B cell (primary cell): Measurements from ENCODE around the gene OTUB2. TPM values are rescaled to one million over a fixed set of nuclear protein-coding genes. Genes with fewer than 3 reads are reported as not detected.

Experiments
- ATAC-seq: fragments of 200-7000 bp; cut with Tn5 transposase; one replicate; pipeline ENCODE4 v1.10.0; 2021; ENCODE audit warnings: low read depth, mild to moderate bottlenecking, moderate number of reproducible peaks, moderate library complexity
- CTCF ChIA-PET: fragments of 350-600 bp; sonication (Branson Sonifier 250); formaldehyde crosslinking; loops from one replicate; lab custom pipeline; 2021; ENCODE audit warnings: antibody characterized with exemption, inconsistent platforms; lab: Charles Lee
- POLR2A ChIA-PET: fragments of 350-600 bp; sonication (Branson Sonifier 250); formaldehyde crosslinking; loops from one replicate; lab custom pipeline; 2021; ENCODE audit warnings: antibody characterized with exemption; lab: Charles Lee
- DNase-seq: peaks from one replicate; pipeline ENCODE4 v3.0.0; 2013
- H2AFZ ChIP-seq: 2 replicates; pipeline ENCODE4 v1.6.1; 2012; ENCODE audit warnings: mild to moderate bottlenecking, low read depth, low read length; ENCODE audit not compliant: insufficient read depth, poor library complexity, severe bottlenecking
- H3K27ac ChIP-seq, 2 donors: 1 replicate in 1 of 2; 2 replicates in 1 of 2; pipeline ENCODE4 v1.5.1; 2012 to 2013; ENCODE audit warnings: low read length in 2 of 2, mild to moderate bottlenecking in 2 of 2, moderate library complexity in 1 of 2
- H3K27me3 ChIP-seq, 4 experiments: fragments of 200-600 bp in 1 of 4; sonication (generic) in 1 of 4; replicated peaks in 1 of 4; 1 replicate in 2 of 4; 2 replicates in 2 of 4; pipeline versions ENCODE4 v1.6.1 to v1.7.0; 2013 to 2016; ENCODE audit warnings: low read length in 3 of 4, mild to moderate bottlenecking in 2 of 4, mixed read lengths in 1 of 4, moderate library complexity in 1 of 4; ENCODE audit not compliant: insufficient read depth in 4 of 4, control insufficient read depth in 3 of 4; ENCODE audit errors: control extremely low read depth in 1 of 4
- H3K36me3 ChIP-seq, 2 experiments: replicated peaks in 1 of 2; 1 replicate in 1 of 2; 2 replicates in 1 of 2; pipeline versions ENCODE4 v1.6.1 to v1.7.1; 2013; ENCODE audit warnings: low read length in 1 of 2; ENCODE audit not compliant: insufficient read depth in 2 of 2, control insufficient read depth in 1 of 2; ENCODE audit errors: control extremely low read depth in 1 of 2, extremely low read depth in 1 of 2
- H3K4me1 ChIP-seq, 2 donors: fragments of 200-600 bp in 1 of 2; sonication (generic) in 1 of 2; 1 replicate in 1 of 2; 2 replicates in 1 of 2; pipeline versions ENCODE4 v1.5.1 to v1.6.1; 2013 to 2017; ENCODE audit warnings: low read length in 2 of 2; ENCODE audit not compliant: control insufficient read depth in 2 of 2, insufficient read depth in 2 of 2
- H3K4me2 ChIP-seq: replicated peaks from 2 replicates; pipeline ENCODE3; 2012; ENCODE audit warnings: mild to moderate bottlenecking, low read depth, low read length; ENCODE audit not compliant: poor library complexity, severe bottlenecking
- H3K4me3 ChIP-seq, 5 experiments: fragments of 200-600 bp in 1 of 5; sonication (generic) in 1 of 5; 1 replicate in 3 of 5; 2 replicates in 2 of 5; pipeline versions ENCODE4 v1.5.1 to v1.7.0; 2011 to 2016; ENCODE audit warnings: low read length in 4 of 5, mild to moderate bottlenecking in 4 of 5, low read depth in 2 of 5, control low read depth in 1 of 5, moderate library complexity in 1 of 5; ENCODE audit not compliant: insufficient read depth in 1 of 5; ENCODE audit errors: control extremely low read depth in 1 of 5, extremely low read depth in 1 of 5
- H3K79me2 ChIP-seq: fragments of 200-600 bp; sonication (generic); one replicate; pipeline ENCODE4 v1.6.0; 2016; ENCODE audit warnings: low read length; ENCODE audit not compliant: control insufficient read depth, insufficient read depth
- H3K9ac ChIP-seq: fragments of 200-600 bp; sonication (generic); 2 replicates; pipeline ENCODE4 v1.6.1; 2017; ENCODE audit warnings: mild to moderate bottlenecking, low read length, moderate library complexity
- H3K9me3 ChIP-seq, 3 donors: one replicate each; pipeline versions ENCODE4 v1.6.1 to v1.7.1; 2013; ENCODE audit warnings: low read length in 2 of 3; ENCODE audit not compliant: control insufficient read depth in 2 of 3, insufficient read depth in 1 of 3; ENCODE audit errors: control extremely low read depth in 1 of 3
- H4K20me1 ChIP-seq: 2 replicates; pipeline ENCODE4 v1.6.0; 2012; ENCODE audit warnings: mild to moderate bottlenecking, low read length; ENCODE audit not compliant: insufficient read depth, control insufficient read depth, poor library complexity, severe bottlenecking
- H3K27ac Mint-ChIP-seq: one replicate; pipeline ENCODE4 v1.8.0; 2021; ENCODE audit warnings: mixed read lengths
- H3K27me3 Mint-ChIP-seq: one replicate; pipeline ENCODE4 v1.8.0; 2021; ENCODE audit warnings: mixed read lengths
- H3K4me1 Mint-ChIP-seq: one replicate; pipeline ENCODE4 v1.8.0; 2021; ENCODE audit warnings: mixed read lengths
- H3K4me3 Mint-ChIP-seq: one replicate; pipeline ENCODE4 v1.8.0; 2021; ENCODE audit warnings: mixed read lengths
- H3K9me3 Mint-ChIP-seq: one replicate; pipeline ENCODE4 v1.8.0; 2022; ENCODE audit warnings: mixed read lengths; ENCODE audit not compliant: insufficient read depth
- CTCF ChIP-seq: fragments of 200-600 bp; IDR thresholded peaks from one replicate; pipeline ENCODE4 v1.8.0; 2022; ENCODE audit warnings: antibody characterized with exemption, mild to moderate bottlenecking
- EZH2 ChIP-seq: IDR thresholded peaks from 2 replicates; pipeline ENCODE4 v1.6.1; 2012; ENCODE audit warnings: borderline replicate concordance, low read depth, mild to moderate bottlenecking, moderate library complexity, low read length; ENCODE audit not compliant: insufficient read depth, poor library complexity, severe bottlenecking
- whole genome bisulfite sequencing: methylation state at CpG from one replicate; pipeline ENCODE4 v1.1.5; 2013; ENCODE audit warnings: missing lambda C conversion rate; ENCODE audit not compliant: insufficient coverage; 5-methylcytosine and 5-hydroxymethylcytosine counted together
- intact Hi-C: fragments of 100-400 bp; cut with micrococcal nuclease; formaldehyde crosslinking; loops from one replicate; pipeline ENCODE4 v1.10.0; 2022
- polyA plus RNA-seq: library from polyadenylated mRNA; depleted of rRNA; stranded (reverse); fragments of >200 nt; gene quantifications from 2 replicates; pipeline ENCODE4 v1.2.3, GENCODE V29; 2012
- total RNA-seq, 2 donors: library from RNA; stranded (reverse); fragments of 120-200 nt in 1 of 2; gene quantifications; 1 replicate in 1 of 2; 2 replicates in 1 of 2; pipeline versions ENCODE4 v1.2.3 to v1.2.4, GENCODE V29; 2013 to 2022

Gene OTUB2
- total and polyA plus RNA-seq, 2 donors (not counting 1 experiment from before 2014, with no cell fraction given), result 0.04 to 0.17 TPM

DNA sequence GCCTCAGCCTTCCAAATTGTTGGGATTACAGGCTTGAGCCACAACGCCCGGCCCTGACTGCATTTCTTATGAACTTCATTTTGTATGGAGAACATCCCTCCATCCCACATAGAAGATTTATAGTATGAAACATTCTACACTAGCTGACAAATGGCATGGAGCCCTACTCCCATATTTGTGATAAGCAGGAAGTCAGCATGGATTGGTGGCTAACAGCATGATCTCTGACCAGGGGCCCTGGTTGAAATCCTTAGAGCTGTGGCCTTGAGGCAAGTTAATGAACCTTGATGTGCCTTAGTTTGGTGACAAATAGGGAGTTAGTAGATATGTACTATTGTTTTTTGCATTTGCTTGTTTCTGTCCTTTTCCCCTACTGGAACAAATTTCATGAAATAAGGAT, 67.3 kb downstream of the OTUB2 start:
- no peak overlapping the region for H3K4me2 ChIP-seq
- no peak overlapping the region for H3K27ac Mint-ChIP-seq
- H3K4me1 ChIP-seq, result no peaks in the 10 kb centered on the region
- ATAC-seq, result no peak
- no peaks in the 10 kb centered on the region for H3K9me3 ChIP-seq
- no peaks in the 10 kb centered on the region for H3K79me2 ChIP-seq
- POLR2A ChIA-PET, result no interaction called here
- no peak overlapping the region for H3K4me3 Mint-ChIP-seq
- TF ChIP-seq CTCF (no peak), EZH2 (no peak)
- no peaks in the 10 kb centered on the region for H4K20me1 ChIP-seq
- no peaks in the 10 kb centered on the region for H3K4me1 Mint-ChIP-seq
- H3K9me3 Mint-ChIP-seq, result no peaks in the 10 kb centered on the region
- H3K4me3 ChIP-seq, result no peak overlapping the region
- H3K27ac ChIP-seq, result no peak overlapping the region
- no peak for DNase-seq
- CTCF ChIA-PET, result no interaction called here
- H3K27me3 Mint-ChIP-seq, result no peaks in the 10 kb centered on the region
- H3K27me3 ChIP-seq, result no peaks in the 10 kb centered on the region
- H3K9ac ChIP-seq, result no peak overlapping the region
- intact Hi-C loops, result no loop called here
- H2AFZ ChIP-seq, result no peak overlapping the region
- no peaks in the 10 kb centered on the region for H3K36me3 ChIP-seq
- no CpG with 5 or more reads among the region's 2 CpGs for WGBS

DNA sequence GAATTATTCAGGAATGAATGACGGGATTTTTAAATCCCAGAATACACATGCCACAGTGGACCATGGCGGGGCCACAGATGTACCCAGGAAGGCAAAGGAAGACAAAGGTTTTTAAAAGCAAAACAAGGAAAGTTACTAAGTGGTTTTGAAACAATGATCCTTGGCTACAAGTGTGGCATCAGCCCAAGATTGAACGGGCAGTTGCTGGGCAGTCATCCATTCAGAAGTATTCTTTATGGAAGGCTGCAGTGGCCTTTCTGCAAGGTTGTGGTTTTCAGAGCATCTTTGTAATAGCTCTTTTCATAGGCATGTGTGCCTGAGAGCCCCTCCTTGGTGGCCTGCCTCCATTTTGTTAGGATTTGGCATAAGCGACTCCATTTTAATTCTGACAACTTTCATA, 71.0 kb downstream of the OTUB2 start:
- H3K27ac ChIP-seq, result no peak overlapping the region
- ChIA-PET POLR2A (no interaction called here), CTCF (interaction anchor here (1.6 kb wide), 1 partner anchor 42 kb away, joined by 4 read pairs; no protein-coding TSS in a partner anchor)
- no peaks in the 10 kb centered on the region for H3K9me3 Mint-ChIP-seq
- no peaks in the 10 kb centered on the region for H3K9me3 ChIP-seq
- WGBS, result 90% methylated on average over 2 of the region's 4 CpGs
- H3K79me2 ChIP-seq, result no peaks in the 10 kb centered on the region
- no peak overlapping the region for H3K9ac ChIP-seq
- H3K4me2 ChIP-seq, result no peak overlapping the region
- H3K4me3 ChIP-seq, result no peak overlapping the region
- H3K27me3 Mint-ChIP-seq, result no peaks in the 10 kb centered on the region
- intact Hi-C loops, result no loop called here
- no peaks in the 10 kb centered on the region for H3K27me3 ChIP-seq
- no peaks in the 10 kb centered on the region for H3K4me1 Mint-ChIP-seq
- no peak overlapping the region for H3K4me3 Mint-ChIP-seq
- no peak for DNase-seq
- ATAC-seq, result no peak
- no peaks in the 10 kb centered on the region for H3K36me3 ChIP-seq
- TF ChIP-seq EZH2 (no peak), CTCF (no peak)
- H4K20me1 ChIP-seq, result no peaks in the 10 kb centered on the region
- H3K4me1 ChIP-seq, result no peaks in the 10 kb centered on the region
- H2AFZ ChIP-seq, result no peak overlapping the region
- H3K27ac Mint-ChIP-seq, result no peak overlapping the region

Other genes starting within 250 kb of the OTUB2 start
- gene PRIMA1, start 237.9 kb upstream of the OTUB2 start, total RNA-seq, result not detected in 2 replicates
- gene PRIMA1, start 237.9 kb upstream of the OTUB2 start, polyA plus RNA-seq, result not detected in 2 replicates
- gene FAM181A, start 99.0 kb upstream of the OTUB2 start, total RNA-seq, result not detected in 2 replicates
- gene FAM181A, start 99.0 kb upstream of the OTUB2 start, polyA plus RNA-seq, result not detected in 2 replicates
- gene ASB2, start 49.8 kb upstream of the OTUB2 start, total RNA-seq, result 1.00 and 1.5 TPM in 2 replicates
- 2.5 and 2.7 TPM in 2 replicates for gene ASB2, start 49.8 kb upstream of the OTUB2 start, polyA plus RNA-seq
- gene CCDC197, start 29.0 kb upstream of the OTUB2 start, total RNA-seq, result not detected in 2 replicates
- not detected in 2 replicates for gene CCDC197, start 29.0 kb upstream of the OTUB2 start, polyA plus RNA-seq
- gene DDX24, start 54.9 kb downstream of the OTUB2 start, total RNA-seq, result 191 and 211 TPM in 2 replicates
- 145 and 265 TPM in 2 replicates for gene DDX24, start 54.9 kb downstream of the OTUB2 start, polyA plus RNA-seq
- 6.7 and 8.9 TPM in 2 replicates for gene IFI27L1, start 55.0 kb downstream of the OTUB2 start, total RNA-seq
- 6.5 and 6.7 TPM in 2 replicates for gene IFI27L1, start 55.0 kb downstream of the OTUB2 start, polyA plus RNA-seq
- 0.27 and 0.81 TPM in 2 replicates for gene IFI27, start 84.4 kb downstream of the OTUB2 start, total RNA-seq
- gene IFI27, start 84.4 kb downstream of the OTUB2 start, polyA plus RNA-seq, result 0.15 and 0.52 TPM in 2 replicates
- gene IFI27L2, start 103.3 kb downstream of the OTUB2 start, total RNA-seq, result 30.2 and 31.4 TPM in 2 replicates
- 33.2 and 57.4 TPM in 2 replicates for gene IFI27L2, start 103.3 kb downstream of the OTUB2 start, polyA plus RNA-seq
- gene PPP4R4, start 148.0 kb downstream of the OTUB2 start, total RNA-seq, result not detected in 2 replicates
- gene PPP4R4, start 148.0 kb downstream of the OTUB2 start, polyA plus RNA-seq, result 0.03 TPM in 1 of 2 replicates, not detected in the other